ENCODE data around the gene NMNAT3.

Gene NMNAT3

GRCh38 chr3:139537361-139537760, 140.4 kb downstream of the NMNAT3 start:
- Histone ChIP-seq H3K4me1 (ENCODE audit: insufficient read depth, insufficient read length) (peaks cover 22% of the 10 kb centered on the region), H3K27me3 (ENCODE audit: insufficient read depth, insufficient read length) (peaks cover 18% of the 10 kb centered on the region), H3K36me3 (ENCODE audit: insufficient read depth, insufficient read length, low read length) (peaks cover 15% of the 10 kb centered on the region), H3K9me3 (ENCODE audit: insufficient read depth, low read length) (peaks cover 12% of the 10 kb centered on the region; the same call in 1 of the 2 replicates), H3K4me3 (ENCODE audit: insufficient read length, low read depth) (no peak overlapping the region), H3K9ac (ENCODE audit: insufficient read length, low read depth) (no peak overlapping the region)
- no peak for DNase-seq (ENCODE audit: low read depth, low spot score)
- no peak for TF ChIP-seq ZNF274 (IDR thresholded peaks at IDR 0.05; ENCODE audit: low read depth, low read length)
- TF ChIP-seq SUZ12 (IDR thresholded peaks at IDR 0.05; ENCODE audit: extremely low read depth, insufficient read depth, insufficient read length), result no peak
- no peak for TF ChIP-seq YY1 (IDR thresholded peaks at IDR 0.05; ENCODE audit: insufficient read depth, insufficient read length)

GRCh38 chr3:139534992-139535879, 142.5 kb downstream of the NMNAT3 start:
- Histone ChIP-seq H3K9me3 (ENCODE audit: insufficient read depth, low read length) (peaks cover 12% of the 10 kb centered on the region; the same call in 1 of the 2 replicates), H3K27me3 (ENCODE audit: insufficient read depth, insufficient read length) (peaks cover 11% of the 10 kb centered on the region), H3K4me3 (ENCODE audit: insufficient read length, low read depth) (no peak overlapping the region), H3K9ac (ENCODE audit: insufficient read length, low read depth) (peak overlapping the region; percentile 59), H3K4me1 (ENCODE audit: insufficient read depth, insufficient read length) (peaks cover 14% of the 10 kb centered on the region), H3K36me3 (ENCODE audit: insufficient read depth, insufficient read length, low read length) (peaks cover 15% of the 10 kb centered on the region)
- no peak for DNase-seq (ENCODE audit: low read depth, low spot score)
- TF ChIP-seq ZNF274 (IDR thresholded peaks at IDR 0.05; ENCODE audit: low read depth, low read length) (no peak), SUZ12 (IDR thresholded peaks at IDR 0.05; ENCODE audit: extremely low read depth, insufficient read depth, insufficient read length) (no peak), YY1 (IDR thresholded peaks at IDR 0.05; ENCODE audit: insufficient read depth, insufficient read length) (no peak)

- no peak overlapping the region for H3K9ac ChIP-seq (ENCODE audit: insufficient read length, low read depth)
- H3K9me3 ChIP-seq (ENCODE audit: insufficient read depth, low read length), result peaks cover 12% of the 10 kb centered on the region; the same call in 1 of the 2 replicates
- peaks cover 11% of the 10 kb centered on the region for H3K27me3 ChIP-seq (ENCODE audit: insufficient read depth, insufficient read length)
- no peak for DNase-seq (ENCODE audit: low read depth, low spot score)
- H3K4me3 ChIP-seq (ENCODE audit: insufficient read length, low read depth), result no peak overlapping the region
- peaks cover 14% of the 10 kb centered on the region for H3K4me1 ChIP-seq (ENCODE audit: insufficient read depth, insufficient read length)
- peaks cover 15% of the 10 kb centered on the region for H3K36me3 ChIP-seq (ENCODE audit: insufficient read depth, insufficient read length, low read length)
- TF ChIP-seq ZNF274 (IDR thresholded peaks at IDR 0.05; ENCODE audit: low read depth, low read length) (no peak), YY1 (IDR thresholded peaks at IDR 0.05; ENCODE audit: insufficient read depth, insufficient read length) (no peak), SUZ12 (IDR thresholded peaks at IDR 0.05; ENCODE audit: extremely low read depth, insufficient read depth, insufficient read length) (no peak)
These were observed 143.3 kb downstream of the NMNAT3 start for GRCh38 chr3:139534455-139534812.

- H3K4me3 ChIP-seq (ENCODE audit: insufficient read length, low read depth), result no peak overlapping the region
- TF ChIP-seq SUZ12 (IDR thresholded peaks at IDR 0.05; ENCODE audit: extremely low read depth, insufficient read depth, insufficient read length) (no peak), YY1 (IDR thresholded peaks at IDR 0.05; ENCODE audit: insufficient read depth, insufficient read length) (no peak), ZNF274 (IDR thresholded peaks at IDR 0.05; ENCODE audit: low read depth, low read length) (no peak)
- H3K9ac ChIP-seq (ENCODE audit: insufficient read length, low read depth), result no peak overlapping the region
- no peak for DNase-seq (ENCODE audit: low read depth, low spot score)
- peaks cover 14% of the 10 kb centered on the region for H3K4me1 ChIP-seq (ENCODE audit: insufficient read depth, insufficient read length)
- peaks cover 15% of the 10 kb centered on the region for H3K36me3 ChIP-seq (ENCODE audit: insufficient read depth, insufficient read length, low read length)
- H3K27me3 ChIP-seq (ENCODE audit: insufficient read depth, insufficient read length), result peaks cover 8% of the 10 kb centered on the region
- peaks cover 12% of the 10 kb centered on the region; the same call in 1 of the 2 replicates for H3K9me3 ChIP-seq (ENCODE audit: insufficient read depth, low read length)
These were observed 143.9 kb downstream of the NMNAT3 start for GRCh38 chr3:139533781-139534454.

- H3K27me3 ChIP-seq (ENCODE audit: insufficient read depth, insufficient read length), result no peaks in the 10 kb centered on the region
These were observed 144.8 kb downstream of the NMNAT3 start for GRCh38 chr3:139532976-139533375.

GRCh38 chr3:139530717-139531116, 147.1 kb downstream of the NMNAT3 start:
- TF ChIP-seq YY1 (IDR thresholded peaks at IDR 0.05; ENCODE audit: insufficient read depth, insufficient read length) (no peak), ZNF274 (IDR thresholded peaks at IDR 0.05; ENCODE audit: low read depth, low read length) (no peak), SUZ12 (IDR thresholded peaks at IDR 0.05; ENCODE audit: extremely low read depth, insufficient read depth, insufficient read length) (no peak)
- Histone ChIP-seq H3K4me1 (ENCODE audit: insufficient read depth, insufficient read length) (peaks cover 10% of the 10 kb centered on the region), H3K9ac (ENCODE audit: insufficient read length, low read depth) (no peak overlapping the region), H3K4me3 (ENCODE audit: insufficient read length, low read depth) (no peak overlapping the region), H3K36me3 (ENCODE audit: insufficient read depth, insufficient read length, low read length) (peaks cover 13% of the 10 kb centered on the region), H3K27me3 (ENCODE audit: insufficient read depth, insufficient read length) (no peaks in the 10 kb centered on the region), H3K9me3 (ENCODE audit: insufficient read depth, low read length) (no peaks in the 10 kb centered on the region)
- DNase-seq (ENCODE audit: low read depth, low spot score), result no peak

More at GRCh38 chr3:139532976-139533375, 144.8 kb downstream of the NMNAT3 start:
- Histone ChIP-seq H3K4me3 (ENCODE audit: insufficient read length, low read depth) (no peak overlapping the region), H3K9ac (ENCODE audit: insufficient read length, low read depth) (no peak overlapping the region), H3K4me1 (ENCODE audit: insufficient read depth, insufficient read length) (peaks cover 11% of the 10 kb centered on the region), H3K9me3 (ENCODE audit: insufficient read depth, low read length) (peaks cover 10% of the 10 kb centered on the region; the same call in 1 of the 2 replicates), H3K36me3 (ENCODE audit: insufficient read depth, insufficient read length, low read length) (peaks cover 19% of the 10 kb centered on the region)
- TF ChIP-seq SUZ12 (IDR thresholded peaks at IDR 0.05; ENCODE audit: extremely low read depth, insufficient read depth, insufficient read length) (no peak), ZNF274 (IDR thresholded peaks at IDR 0.05; ENCODE audit: low read depth, low read length) (no peak), YY1 (IDR thresholded peaks at IDR 0.05; ENCODE audit: insufficient read depth, insufficient read length) (no peak)
- DNase-seq (ENCODE audit: low read depth, low spot score), result no peak

GRCh38 chr3:139529662-139530061, 148.1 kb downstream of the NMNAT3 start:
- peaks cover under 1% of the 10 kb centered on the region for H3K4me1 ChIP-seq (ENCODE audit: insufficient read depth, insufficient read length)
- peaks cover 12% of the 10 kb centered on the region for H3K36me3 ChIP-seq (ENCODE audit: insufficient read depth, insufficient read length, low read length)
- no peak for DNase-seq (ENCODE audit: low read depth, low spot score)
- TF ChIP-seq ZNF274 (IDR thresholded peaks at IDR 0.05; ENCODE audit: low read depth, low read length), result no peak
- TF ChIP-seq SUZ12 (IDR thresholded peaks at IDR 0.05; ENCODE audit: extremely low read depth, insufficient read depth, insufficient read length), result no peak
- no peak for TF ChIP-seq YY1 (IDR thresholded peaks at IDR 0.05; ENCODE audit: insufficient read depth, insufficient read length)
- no peaks in the 10 kb centered on the region for H3K27me3 ChIP-seq (ENCODE audit: insufficient read depth, insufficient read length)
- no peak overlapping the region for H3K4me3 ChIP-seq (ENCODE audit: insufficient read length, low read depth)
- H3K9ac ChIP-seq (ENCODE audit: insufficient read length, low read depth), result no peak overlapping the region
- no peaks in the 10 kb centered on the region for H3K9me3 ChIP-seq (ENCODE audit: insufficient read depth, low read length)
